Fibroblast of skin of back (primary cell): ENCODE data around the gene TNS3.

Experiments used
- DNase-seq: peaks from one replicate; pipeline ENCODE4 v3.0.0-alpha.2; 2013

TNS3 gene

GRCh38 chr7:47520406-47520805 lies 61.5 kb downstream of the TNS3 start:
- DNase-seq: peak; percentile 76

DNA sequence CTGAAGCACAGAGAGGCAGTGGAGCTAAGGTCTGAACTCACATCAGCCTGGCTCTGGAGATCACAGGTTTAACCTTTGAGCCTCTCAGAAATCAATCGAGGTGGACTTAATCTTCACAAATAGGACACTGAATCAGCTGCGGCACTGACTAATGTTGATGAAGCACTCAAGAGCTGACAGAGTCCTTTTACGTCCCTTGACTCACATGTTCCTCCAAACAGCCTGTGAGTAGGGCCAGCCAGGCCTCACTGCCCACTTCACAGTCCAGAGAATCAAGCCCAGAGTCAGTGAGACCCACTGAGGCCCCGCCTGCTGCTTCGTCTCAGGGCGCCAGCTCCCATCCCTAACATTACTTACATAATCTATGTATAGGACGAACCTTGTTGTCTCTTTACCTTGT lies 63.1 kb downstream of the TNS3 start:
- DNase-seq: no peak

DNA sequence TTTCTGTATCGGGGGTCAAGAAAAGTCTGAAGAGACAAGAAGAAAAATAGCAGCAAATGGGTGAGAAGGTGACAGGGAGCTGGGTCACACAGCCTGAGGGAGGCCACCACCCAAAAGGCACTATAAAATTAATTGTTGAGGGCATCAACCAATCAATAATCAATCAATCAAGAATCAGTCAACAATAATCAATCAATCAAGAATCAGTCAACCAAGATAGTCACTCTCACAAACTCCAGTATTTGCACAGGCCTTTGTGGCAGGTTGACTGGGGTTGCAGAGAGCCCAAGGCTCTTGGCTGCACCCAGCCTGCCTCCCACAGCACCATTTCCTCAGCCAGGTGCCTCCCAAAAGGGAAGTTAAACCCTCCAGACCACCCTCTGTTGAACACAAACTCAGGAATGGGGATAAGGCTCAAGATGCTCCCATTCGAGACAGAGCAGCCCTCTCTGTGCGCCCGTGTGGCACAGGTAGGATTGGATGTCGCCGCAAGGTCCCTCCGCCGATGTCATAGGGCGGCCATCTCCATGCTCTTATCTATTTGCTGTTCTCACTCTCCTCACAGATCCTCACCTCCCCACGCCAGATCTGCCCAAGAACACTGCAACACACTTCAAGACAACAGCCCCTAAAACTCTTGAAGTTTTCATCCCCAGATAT lies 64.0 kb downstream of the TNS3 start:
- DNase-seq: no peak

- DNase-seq: peak; percentile 60
Observed at GRCh38 chr7:47516985-47517600, 64.8 kb downstream of the TNS3 start.

DNA sequence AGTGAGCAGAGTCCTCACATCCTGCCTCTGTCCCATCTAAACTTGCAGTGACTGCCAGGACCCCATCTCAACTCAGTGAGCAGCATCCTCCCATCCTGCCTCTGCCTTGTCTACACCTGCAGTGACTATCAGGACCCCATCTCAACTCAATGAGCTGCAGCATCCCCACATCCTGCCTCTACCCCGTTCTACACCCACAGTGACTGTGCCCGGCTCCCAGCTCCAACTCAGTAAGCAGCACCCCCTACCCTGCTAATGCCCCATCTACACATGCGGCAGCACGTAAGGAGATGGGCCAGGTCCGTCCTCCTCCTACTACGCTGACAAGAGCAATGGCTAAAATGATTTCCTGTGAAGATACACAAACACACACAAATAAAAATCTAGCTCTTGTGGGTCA lies 65.5 kb downstream of the TNS3 start:
- DNase-seq: no peak

DNA sequence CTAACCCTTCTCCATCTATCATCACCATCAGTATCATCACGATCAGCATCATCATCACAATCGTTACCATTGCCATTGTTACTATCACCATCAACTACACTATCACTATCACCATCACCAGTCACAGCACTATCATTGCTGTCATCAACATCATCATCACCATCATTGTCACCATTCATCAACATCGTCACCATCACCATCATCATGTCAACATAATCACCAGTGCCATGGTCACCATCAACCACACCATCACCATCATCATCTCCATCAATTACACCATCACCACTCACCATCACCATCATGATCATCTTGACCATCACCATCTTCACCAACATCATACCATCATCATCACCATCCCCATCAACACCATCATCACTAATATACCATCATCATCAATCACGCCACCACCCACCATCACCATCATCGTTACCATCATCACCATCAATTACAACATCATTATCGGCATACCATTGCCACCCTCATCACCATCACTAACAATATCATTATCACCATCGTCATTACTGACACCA lies 66.5 kb downstream of the TNS3 start:
- no peak for DNase-seq

DNA sequence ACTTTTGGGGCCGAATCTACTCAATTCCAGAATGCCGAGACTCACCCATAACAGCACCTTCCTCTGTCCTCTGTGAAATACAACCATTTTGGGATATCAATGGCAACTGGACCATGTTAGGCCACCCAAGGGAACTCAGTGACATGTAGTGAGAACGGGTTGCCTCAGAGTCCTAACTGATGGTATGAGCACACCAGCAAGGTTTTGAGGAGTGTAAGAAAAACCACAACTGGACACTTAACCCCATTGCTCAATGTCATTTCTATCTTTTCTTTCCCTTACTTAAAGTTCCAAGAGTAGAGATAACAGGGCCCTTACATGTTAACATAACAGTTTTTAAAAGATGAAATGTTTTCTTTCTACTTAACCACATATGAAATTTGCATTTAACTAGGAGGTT lies 67.1 kb downstream of the TNS3 start:
- no peak for DNase-seq

DNA sequence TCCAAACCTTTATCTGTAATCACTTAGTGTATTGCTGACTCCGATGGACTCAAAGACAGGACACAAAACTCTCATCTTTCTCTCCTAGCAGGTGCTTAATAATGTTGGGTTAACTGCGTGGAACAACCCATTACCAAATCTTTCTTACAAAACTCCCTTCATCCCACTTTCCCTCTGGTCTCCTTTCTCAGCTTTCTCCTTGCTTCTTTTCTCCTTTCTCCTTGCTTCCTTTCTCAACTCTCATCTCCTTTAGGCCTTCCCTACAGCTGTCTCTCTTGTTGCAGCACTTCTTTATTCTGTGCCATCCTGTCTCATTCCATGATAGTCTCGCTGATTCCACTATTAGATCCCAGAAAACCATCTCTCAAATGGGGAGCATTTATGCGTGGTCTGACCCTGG lies 67.5 kb downstream of the TNS3 start:
- DNase-seq: no peak

DNA sequence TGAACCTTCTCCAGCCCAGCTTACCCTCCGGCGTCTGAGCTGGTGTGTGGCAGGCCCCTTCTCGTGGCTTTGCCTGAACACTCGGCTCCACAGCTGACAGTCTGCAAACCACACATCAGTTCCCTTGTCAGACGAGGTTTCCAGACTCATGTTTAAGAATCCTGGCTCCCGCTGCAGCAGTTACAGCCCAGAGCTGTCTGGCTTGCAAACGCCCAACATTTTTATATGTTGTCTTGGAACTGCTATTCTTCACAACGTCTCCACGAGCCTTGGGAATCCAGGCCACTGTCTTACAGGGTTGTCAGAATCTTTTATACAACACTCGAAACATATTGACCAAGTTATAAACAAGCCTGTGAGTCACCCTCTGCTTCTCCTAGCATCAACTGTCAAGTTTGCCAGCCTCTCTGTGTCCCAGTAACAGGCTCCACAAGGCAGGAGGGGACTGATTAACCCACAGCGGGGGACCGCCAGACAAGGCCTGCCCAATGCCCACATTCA lies 68.1 kb downstream of the TNS3 start:
- peak; percentile 78 for DNase-seq

DNA sequence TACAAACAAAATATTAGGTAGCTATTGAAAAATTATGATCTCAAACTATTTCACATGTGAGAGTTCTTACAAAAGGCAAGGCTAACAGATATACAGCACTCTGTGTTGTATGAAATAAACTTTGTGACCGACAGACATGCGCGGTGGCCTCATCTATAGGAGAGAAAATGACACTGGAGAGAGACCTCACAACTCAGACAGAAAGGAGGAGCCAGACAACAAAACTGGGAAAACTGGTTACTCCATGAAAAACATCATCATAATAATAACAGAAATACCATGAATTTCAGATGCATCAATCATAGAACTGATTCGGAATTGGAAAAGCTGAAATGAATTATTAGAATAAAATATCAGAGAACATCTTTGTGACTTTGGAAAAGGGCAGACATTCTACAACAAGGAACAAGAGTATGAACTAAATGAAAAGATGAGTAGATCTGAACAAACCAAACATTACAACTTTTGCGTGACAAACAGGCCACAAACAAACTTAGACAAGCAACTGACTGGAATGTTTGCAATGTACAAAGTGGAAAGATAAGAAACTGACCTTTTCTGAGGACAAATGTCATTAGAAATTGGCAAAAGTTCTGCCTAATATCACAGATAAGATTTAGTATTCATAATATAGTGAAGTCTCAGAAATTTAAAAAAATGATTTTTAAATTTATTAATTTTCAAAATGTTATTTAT lies 69.3 kb downstream of the TNS3 start:
- no peak for DNase-seq

GRCh38 chr7:47511699-47512370 lies 70.1 kb downstream of the TNS3 start:
- no peak for DNase-seq

DNA sequence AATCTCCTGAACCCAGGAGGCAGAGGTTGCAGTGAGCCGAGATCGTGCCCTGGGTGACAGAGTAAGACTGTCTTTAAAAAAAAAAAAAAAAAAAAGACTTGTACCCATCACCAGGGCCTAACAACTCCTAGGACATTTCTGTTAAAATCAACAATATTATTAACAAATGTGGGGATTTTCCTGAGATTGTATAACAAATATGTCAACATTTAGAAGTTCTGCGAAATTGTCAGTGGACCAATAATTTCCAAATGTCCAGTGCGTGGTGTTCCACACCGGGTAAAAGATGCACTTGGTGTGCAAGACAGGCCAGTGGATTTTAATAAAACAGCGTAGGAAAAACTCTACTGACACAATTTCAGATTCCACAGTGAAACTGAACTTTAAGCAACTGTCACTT lies 71.1 kb downstream of the TNS3 start:
- no peak for DNase-seq

- DNase-seq: no peak
Observed at GRCh38 chr7:47510192-47510591, 71.7 kb downstream of the TNS3 start.

- DNase-seq: no peak
Observed at GRCh38 chr7:47509571-47509970, 72.3 kb downstream of the TNS3 start.

DNA sequence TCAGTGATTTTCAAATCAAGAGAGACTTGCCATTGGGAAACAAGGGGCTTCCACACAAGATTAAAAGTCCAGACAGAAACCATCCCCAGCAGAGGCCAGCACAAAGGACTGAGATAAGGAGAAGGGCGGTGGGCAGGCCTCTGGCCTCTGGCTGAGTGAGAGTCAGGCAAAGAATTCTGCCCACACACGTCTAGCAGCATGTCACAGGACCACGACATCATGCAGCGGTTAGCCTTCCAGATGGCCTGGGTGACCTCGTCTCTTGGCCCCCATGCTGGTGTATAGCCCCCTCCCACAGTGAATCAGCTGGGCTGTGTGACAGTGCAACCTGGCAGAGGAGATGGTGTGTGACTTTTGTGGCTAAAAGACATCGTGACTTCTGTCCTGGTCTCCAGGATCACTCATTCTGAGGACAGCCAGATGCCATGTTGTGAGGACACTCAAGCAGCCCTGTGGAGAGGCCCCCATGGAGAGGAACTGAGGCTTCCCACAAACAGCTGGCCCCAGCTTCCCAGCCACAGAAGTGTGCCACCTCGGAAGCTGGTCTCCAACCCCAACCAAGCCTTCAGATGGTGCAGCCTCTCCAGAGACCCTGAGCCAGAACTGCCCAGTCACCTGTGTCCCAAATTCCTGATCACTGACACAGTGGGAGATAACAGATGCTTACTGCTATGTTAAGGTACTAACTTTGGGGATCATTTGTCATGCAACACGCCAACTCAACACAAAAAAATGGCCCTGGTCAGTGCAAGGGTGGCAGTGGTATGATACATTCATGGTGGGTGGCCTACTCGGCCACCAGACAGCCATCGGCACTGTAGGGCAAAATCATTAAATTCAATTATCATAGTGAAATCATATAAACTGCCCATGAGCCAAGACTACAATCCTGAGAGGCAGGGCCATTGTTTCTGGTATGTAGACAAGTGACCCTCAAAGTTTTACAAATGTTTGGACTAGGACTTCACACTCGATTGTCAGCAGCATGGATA lies 73.2 kb downstream of the TNS3 start:
- no peak for DNase-seq

GRCh38 chr7:47507522-47507921 lies 74.4 kb downstream of the TNS3 start:
- no peak for DNase-seq

DNA sequence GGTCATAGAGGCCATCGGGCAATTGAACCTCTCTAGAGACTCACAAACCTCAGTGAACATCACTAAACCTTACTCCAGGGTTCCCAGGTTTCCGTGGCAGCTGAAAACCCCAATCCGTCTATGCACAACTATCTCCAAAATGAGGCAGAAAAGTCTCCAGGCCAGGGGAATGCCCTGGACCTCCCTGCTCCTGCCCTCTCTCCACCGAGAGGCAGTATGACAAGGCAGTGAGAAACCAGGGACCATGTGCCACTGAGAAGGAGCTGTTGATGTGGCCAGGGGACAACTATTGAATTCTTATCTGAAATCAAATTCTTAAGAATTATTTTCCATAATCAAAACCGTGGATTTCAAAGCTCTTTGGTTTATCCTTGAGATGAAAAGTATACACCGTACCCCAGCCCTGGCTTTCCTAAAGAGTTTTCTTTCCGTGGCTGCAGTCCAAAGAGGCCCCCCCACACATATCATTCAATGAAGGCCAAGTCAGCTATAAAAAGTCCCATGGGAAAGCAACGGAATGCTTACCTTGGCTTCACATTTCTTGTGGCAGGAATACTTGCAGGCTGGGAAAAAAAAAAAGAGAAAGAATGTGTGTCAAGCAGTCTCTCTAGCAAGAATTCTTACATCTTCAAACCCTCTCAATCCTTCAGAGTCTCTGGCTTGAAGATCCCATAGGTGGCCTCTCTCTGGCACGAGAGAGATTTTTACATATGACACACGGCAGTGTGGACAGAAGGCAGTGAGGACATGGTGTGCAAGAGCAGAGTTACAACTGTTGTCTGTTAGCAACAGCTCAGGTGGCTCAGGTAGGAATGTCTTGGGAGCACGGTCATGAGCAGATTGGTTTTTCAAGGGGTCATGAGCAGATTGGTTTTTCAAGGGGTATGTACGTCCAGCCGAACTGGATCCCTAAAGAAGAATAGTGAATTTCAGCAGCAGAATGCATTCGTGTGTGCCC lies 75.2 kb downstream of the TNS3 start:
- DNase-seq: peak; percentile 95

GRCh38 chr7:47505312-47506007 lies 76.5 kb downstream of the TNS3 start:
- no peak for DNase-seq

DNA sequence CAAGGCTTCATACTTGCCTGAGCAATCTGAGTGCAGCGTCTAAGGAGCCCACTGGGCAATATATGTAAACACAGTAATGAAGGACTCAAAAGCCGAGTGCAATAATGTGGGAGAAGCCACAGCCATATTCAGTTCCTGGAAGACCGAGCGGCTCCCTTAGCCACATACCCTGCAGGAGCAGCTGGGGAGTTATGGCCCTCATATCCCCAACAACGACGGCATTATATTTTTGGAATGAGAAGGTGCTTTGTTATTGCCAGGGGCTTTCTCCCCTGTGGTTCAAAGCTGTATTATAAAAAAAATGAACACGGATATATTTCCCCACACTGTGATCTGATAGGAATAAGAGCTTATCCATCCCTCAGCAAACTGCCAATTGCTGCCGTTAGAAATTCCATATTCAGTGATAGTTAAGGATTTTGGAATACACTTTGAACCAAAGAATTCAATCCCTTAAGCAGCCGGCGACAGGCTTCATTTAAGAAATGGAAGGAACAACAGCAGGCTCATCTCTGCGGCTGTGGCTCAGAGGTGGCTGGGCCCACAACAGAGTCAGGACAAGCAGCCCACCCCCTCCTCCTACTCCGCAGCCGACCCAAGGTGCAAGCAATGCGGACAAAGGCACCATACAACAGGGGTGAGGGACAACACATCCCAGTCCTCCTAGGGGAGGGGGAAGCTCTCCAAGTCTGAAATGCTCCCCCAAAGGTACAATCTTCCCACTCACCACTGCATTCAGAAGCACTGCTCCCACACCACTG lies 77.2 kb downstream of the TNS3 start:
- no peak for DNase-seq
